Measurements from ENCODE around the gene GRID2IP.

- TF ChIP-seq CTCF (IDR thresholded peaks at IDR 0.05) (no peak), POLR2A (IDR thresholded peaks at IDR 0.05) (no peak), EP300 (IDR thresholded peaks at IDR 0.05) (no peak)
Observed at GRCh38 chr7:6589151-6589828, 38.0 kb upstream of the GRID2IP start.

Data from tibial nerve (tissue), 4 donors.